GM19455 (cell line): Measurements from ENCODE around the gene KSR2.
"Not testable (repeated sequence)": the region's sequence is repeated elsewhere in the genome, so short reads cannot be mapped to it uniquely, and the experiment has no call there.

Experiments
- ATAC-seq: cut with Tn5 transposase; IDR thresholded peaks from one replicate; pipeline ENCODE4 v1.9.1; 2021; ENCODE audit not compliant: unreplicated experiment

The KSR2 gene

DNA sequence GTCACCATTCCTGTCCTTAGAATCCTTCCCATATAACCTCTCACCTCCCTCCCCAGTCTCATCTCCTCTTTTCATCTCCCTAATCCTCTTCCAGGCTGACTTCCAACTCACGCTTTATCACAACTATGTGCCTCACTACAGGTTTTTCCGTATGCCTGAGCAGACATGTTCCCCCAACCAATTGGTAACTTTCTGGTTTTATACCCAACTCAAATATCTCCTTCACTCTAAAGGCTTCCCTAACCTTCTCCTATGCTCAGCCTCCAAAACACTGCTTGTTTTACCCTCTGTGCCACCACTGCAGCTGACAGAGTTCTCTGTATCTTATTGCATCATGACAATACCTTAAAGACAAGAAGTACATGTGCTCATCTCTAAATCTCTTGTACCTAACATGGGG is 139.7 kb downstream of the KSR2 start:
- ATAC-seq, result no peak

DNA sequence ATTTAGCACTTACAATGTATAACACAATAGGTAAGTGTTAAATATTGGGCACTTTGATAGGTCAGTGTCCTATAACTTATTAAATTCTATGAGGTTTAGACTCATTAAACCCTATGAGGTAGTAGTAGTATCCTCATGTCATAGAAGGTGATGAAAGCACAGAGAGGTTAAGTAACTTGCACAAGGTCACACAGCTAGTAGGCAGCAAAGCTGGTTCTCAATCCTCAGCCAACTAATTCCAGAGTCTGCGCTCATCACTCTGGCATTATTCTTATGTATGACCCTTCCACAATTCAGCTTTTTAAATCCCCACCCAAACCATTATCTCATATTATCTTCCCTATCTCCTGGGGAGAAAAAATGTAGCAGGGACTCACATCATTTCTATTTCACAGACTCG is 141.1 kb downstream of the KSR2 start:
- no peak for ATAC-seq

DNA sequence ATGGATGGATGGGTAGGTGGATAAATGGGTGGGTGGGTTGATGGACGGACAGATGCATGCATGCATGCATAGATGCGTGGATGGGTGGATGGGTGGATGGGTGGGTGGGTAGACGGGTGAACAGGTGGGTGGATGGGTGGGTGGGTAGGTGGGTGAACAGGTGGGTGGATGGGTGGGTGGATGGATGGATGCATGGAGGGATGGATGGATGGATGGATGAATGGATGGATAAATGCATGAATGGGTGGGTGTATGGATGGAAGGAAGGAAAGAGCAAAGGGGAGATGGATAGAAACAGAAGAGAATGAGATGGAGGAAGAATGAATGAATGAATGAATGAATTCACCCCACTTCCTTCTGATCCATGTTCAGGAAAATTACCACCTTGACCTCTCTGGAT is 143.0 kb downstream of the KSR2 start:
- no peak for ATAC-seq

DNA sequence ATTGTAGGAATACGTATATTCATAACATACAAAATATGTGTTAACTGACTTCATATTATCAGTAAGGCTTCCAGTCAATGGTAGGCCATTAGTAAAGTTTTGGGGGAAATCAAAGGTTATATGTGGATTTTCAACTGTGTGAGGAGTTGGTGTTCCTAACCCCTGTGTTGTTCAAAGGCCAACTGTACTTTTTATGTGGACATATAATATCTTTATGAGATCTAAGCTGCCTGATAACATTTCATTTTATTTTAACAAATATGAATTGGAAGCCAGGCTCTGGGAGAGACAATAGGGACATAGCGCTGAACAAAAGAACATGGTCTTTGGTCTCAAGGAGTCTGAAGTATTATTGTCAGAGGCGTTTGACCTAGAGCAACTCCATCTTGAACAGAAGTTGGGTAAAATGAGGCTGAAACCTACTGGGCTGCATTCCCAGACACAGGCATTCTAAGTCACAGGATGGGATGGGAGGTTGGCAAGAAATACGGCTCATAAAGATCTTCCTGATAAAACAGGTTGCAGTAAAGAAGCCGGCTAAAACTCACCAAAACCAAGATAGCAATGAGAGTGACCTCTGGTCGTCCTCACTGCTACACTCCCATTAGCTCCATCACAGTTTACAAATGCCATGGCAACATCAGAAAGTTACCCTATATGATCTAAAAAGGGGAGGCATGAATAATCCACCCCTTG is 147.2 kb downstream of the KSR2 start:
- no peak for ATAC-seq

DNA sequence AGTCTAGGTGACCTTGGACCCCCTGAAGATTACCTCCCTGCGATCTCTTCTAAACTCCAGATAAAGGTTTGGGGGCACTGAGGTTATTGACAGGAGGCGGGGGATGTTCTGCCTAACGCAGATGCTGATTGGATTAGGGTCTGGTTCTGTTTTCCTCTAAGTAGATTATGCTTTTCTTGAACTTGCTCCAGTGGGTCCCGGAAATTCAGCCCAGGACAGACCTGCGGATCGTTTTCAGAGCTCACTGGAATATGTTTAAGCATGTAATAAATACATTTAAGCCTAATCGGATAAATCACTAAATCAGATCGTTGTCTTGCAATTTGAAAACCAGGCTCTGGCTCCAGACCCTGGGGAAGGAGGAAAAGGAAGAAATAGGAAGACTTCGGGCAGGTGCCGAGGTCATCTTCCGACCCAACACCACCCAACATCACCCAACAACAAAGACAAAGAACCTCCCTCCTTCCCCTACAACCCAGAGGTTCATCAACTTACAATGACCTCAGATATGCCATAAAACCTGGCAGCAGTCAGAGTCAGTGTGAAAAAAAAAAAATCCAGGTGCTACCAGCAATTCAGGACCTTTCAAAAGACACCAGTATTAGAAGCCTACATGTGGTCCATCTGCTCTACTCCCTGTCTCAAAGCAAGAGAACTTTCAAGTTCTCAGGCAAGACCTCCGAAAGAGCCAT is 148.4 kb downstream of the KSR2 start:
- no peak for ATAC-seq

DNA sequence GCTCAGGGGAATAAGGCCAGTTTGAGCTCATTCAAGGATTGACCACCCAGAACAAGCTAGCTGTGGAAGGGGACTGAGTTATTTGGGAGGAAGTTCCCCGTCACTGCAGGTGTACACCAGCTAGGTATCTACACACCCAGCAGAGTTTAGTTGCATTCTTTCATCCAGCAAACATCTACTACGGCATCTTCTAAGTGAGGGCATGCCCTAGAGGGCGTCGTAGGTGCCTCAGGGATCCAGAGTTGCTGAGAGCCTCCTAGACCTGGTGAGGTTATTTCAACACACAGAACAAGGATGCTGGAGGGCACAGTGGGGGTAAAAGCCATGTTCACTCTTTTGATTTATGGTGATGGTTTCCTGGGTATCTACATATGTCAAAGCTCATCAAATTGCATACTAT is 149.6 kb downstream of the KSR2 start:
- ATAC-seq, result no peak

DNA sequence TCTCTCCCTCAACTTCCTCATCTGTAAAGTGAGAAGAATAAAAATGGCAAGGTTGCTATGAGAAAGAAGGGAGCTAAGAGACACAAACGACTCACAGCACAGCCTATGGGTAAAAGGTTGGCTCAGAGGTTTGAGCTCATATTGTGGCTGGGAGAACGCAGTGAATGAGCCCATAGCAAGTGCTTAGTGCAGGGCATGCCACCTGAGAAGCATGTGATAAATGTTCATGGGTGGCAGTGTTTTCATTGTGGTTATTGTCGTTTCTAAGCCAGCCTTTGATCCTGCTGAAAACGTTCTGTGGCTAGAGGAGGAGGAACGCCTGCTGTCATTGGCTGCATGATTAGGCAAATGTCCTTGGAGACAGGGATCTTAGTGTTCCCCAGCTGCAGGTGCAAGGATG is 150.4 kb downstream of the KSR2 start:
- ATAC-seq, result no peak

DNA sequence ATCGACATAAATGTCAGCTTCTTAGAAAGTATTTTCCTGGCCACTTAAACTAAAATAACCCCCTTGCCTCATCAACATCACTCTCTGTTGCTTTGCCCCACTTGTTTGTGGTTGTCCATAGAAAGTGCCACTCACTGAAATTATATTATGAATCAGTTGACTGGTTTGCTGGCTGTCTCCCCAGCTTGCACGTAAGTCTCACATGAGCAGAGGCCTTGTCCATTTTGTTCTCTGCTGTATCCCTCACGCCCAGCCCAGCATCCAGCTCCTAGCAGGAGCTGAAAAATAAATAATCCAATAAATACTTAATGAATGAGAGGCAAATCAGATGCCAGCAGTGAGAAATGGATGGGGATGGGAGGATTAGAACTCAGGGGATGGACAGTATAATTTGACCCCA is 159.3 kb downstream of the KSR2 start:
- no peak for ATAC-seq

DNA sequence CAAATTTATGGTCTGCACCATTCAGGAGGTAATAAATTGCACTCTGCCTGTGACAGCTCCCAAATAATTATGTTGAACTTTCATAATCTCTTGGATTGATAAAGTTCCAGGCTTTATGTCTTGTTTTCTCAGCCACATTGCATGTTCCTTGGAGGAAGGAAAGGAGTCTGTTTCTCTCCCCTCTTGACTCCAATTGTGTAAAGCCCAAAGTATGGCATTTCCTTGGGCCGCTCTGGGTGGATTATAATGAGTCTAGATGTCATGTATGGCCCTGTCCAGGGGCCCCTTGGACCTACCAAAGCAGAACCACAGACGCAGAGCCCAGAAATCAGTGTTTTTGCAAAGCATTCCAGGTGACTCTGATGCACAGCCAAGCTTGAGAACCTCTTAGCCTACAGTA is 160.8 kb downstream of the KSR2 start:
- ATAC-seq, result no peak

DNA sequence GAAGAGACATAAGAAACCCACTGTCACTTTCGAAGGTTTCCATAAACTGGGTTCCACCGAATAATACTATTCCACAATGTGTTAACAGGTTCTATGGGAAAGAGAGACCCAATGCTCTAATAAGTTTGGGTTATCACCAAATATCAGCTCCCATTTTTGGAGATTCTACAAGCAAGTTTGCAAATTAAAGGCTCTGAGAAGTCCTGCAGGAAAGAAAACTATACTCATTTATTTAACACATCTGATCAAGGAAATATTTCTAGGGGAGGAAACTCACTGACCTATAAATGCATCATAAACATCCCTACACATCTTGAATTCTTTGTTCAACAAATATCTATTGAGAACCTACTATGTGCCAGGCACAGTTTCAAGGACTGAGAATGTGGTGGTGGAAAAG is 161.4 kb downstream of the KSR2 start:
- ATAC-seq, result no peak

DNA sequence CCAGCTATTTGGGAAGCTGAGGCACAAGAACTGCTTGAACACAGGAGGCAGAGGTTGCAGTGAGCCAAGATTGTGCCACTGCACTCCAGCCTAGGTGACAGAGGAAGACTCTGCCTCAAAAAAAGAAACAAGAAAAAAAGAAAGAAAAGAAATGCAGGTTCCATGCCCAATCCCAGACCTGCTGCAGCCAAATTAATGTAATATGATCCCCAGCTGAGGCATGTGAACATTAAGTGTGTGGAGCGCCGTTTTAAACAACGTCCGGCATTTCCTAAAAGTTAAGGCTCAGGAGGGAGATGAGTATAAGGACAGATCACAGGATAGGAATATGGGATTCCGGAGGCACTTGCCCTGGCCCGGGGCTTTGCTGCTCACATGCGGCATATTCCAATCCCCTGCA is 162.9 kb downstream of the KSR2 start:
- ATAC-seq, result no peak

DNA sequence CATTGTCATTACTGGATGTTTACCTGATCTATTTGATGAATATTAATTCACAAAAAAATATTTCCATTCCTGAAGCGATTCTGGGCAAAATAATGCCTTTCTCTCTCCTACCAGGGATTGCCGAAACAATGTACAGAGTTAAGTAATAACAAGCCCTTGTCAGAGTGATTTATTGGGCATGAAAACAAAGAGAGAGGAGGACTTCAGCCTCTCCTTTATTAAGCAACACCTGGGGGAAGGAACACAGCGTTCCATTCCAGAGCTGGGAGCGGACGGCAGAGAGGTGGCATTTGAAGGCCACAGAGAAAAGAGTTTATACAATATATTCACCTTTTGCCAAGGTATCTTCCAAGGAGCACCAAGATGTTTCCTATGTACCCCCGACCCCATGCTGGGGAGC is 165.8 kb downstream of the KSR2 start:
- no peak for ATAC-seq

DNA sequence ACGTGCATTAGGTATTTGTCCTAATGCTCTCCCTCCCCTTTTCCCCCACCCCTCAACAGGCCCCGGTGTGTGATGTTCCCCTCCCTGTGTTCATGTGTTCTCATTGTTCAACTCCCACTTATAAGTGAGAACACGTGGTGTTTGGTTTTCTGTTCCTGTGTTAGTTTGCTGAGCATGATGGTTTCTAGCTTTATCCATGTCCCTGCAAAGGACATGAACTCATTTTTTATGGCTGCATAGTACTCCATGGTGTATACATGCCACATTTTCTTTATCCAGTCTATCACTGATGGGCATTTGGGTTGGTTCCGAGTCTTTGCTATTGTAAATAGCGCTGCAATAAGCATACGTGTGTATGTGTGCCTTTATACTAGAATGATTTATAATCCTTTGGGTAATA is 168.1 kb downstream of the KSR2 start:
- ATAC-seq, result not testable (repeated sequence)

DNA sequence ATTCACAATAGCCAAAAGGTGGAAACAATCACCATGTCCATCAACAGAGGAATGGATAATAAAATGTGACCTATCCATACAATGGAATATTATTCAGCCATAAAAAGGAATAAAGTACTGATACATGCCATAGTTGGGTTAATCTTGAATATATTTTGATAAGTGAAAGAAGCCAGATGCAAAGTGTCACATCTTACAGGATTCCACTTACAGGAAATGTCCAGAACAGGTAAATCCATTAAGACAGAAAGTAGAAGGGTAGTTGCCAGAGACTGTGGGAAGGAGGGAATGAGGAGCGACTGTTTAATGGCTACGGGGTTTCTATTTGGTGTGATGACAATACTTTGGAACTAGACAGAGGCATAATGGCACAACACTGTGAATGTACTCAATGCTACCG is 171.6 kb downstream of the KSR2 start:
- no peak for ATAC-seq

DNA sequence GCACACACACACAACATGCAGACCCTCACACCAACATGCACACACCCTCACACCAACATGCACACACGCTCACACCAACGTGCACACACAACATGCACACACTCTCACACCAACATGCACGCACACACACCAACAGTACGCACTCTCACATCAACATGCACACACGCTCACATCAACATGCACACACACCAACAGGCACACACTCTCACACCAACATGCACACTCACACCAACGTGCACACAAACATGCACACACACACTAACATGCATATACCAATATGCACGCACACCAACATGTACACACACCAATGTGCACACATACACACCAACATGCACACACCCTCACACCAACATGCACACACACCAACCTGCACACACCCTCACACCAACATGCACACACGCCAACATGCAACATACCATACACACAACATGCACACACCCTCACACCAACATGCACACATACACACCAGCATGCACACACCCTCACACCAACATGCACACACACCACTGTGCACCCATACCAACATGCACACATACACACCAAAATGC is 175.8 kb downstream of the KSR2 start:
- ATAC-seq, result no peak

DNA sequence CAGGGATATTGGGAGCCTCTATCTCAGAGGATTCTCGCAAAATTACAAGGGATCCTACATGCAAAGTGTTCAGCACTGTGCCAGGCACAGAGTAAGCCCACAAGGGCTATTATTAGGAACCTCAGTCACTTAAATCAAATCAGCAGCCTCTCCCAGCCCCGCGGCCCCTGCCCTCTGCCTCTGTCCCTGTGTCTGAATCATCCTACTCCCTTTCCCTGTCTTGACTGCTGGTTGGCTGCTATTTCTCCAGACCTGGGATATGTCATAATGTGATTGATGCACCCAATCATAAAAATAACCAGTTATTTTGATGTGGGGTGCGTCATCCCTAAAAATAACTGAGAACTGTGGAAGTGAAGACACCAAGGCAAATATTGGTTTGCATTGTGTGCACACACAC is 176.3 kb downstream of the KSR2 start:
- ATAC-seq, result no peak

DNA sequence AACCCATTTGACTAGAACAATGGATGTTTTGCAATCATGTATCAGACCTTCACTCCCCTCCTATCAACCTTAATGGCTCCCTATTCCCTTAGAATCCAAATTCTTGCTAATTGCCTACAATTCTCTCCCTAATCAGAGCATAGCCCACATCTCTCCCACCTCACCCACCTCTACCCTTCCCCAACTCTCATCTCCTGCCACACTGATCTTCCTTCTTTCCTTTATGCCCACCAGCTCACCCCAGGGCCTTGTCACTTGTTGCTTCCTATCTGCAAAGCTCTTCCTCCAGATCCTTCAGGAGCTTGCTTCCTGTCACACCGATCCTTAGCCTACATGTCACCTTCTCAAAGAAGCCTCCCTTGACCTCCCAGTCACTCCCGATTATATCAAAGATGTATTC is 177.8 kb downstream of the KSR2 start:
- ATAC-seq, result no peak

DNA sequence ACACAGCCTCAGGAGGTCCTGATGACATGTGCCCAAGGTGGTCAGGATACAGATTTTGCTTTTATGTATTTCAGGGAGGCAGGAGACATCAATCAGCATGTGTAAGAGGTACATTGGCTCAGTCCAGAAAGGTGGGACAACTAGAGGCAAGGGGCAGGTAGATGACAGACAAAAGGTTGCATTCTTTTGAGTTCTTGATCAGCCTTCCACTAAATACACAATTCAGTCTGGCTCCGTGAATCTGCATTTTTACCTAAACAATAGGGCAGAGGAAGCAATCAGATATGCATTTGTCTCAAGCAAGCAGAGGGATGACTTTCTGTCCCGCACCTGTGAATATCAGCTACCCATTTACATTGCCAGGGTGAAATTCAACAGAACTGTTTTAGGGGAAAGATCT is 178.6 kb downstream of the KSR2 start:
- no peak for ATAC-seq

DNA sequence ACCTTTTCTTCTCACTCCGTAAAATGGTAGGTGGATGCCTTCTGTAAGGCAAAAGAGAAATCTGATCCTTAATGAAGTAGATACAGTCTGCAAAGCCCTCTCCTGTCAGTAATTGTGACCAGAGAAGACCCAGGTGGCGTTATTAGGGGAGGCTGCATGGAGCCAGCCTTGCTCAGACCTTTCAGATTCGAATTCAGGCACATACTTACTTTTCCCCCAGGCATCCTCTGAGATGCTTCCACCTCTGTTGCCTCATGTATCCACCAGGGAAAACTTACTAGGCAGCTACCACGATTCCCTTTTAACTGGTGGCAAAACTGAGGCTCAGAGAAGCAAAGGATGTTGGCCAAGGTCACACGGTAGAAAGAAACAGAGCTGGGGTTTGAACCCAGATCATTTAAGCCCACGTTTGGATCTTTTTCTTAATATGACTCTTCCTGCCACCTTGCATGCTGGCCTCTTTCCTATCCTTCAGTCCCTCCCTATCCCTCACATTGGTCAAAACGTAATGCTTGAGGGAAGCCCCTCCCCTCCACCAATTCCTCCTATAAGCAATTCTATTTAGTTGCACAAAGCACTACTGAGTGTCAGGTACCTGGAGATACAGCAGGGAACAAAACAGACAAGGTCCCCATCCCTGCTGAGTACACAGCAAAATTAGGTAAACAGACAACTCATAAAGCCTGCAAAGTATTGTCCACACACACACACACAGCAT is 179.4 kb downstream of the KSR2 start:
- ATAC-seq, result no peak

DNA sequence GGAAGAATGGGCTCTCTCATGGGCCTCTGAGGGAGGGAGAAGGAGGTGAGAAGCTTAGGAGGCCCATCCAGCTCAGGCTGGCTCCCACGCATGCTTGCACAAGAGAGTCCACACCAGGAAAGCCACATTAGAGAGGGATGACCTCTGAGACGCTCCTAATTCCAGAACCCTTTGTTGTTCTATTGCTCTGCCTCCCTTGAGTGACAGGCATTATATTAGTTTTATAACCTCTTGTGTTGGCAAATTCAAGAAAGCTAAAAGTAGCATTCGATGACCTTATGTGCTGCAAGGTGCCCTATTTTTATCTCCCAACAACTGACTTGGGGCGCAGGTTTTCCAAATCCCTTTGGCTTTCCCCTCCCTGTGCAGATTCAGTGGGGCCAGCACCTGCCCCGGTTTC is 190.1 kb downstream of the KSR2 start:
- ATAC-seq, result no peak

DNA sequence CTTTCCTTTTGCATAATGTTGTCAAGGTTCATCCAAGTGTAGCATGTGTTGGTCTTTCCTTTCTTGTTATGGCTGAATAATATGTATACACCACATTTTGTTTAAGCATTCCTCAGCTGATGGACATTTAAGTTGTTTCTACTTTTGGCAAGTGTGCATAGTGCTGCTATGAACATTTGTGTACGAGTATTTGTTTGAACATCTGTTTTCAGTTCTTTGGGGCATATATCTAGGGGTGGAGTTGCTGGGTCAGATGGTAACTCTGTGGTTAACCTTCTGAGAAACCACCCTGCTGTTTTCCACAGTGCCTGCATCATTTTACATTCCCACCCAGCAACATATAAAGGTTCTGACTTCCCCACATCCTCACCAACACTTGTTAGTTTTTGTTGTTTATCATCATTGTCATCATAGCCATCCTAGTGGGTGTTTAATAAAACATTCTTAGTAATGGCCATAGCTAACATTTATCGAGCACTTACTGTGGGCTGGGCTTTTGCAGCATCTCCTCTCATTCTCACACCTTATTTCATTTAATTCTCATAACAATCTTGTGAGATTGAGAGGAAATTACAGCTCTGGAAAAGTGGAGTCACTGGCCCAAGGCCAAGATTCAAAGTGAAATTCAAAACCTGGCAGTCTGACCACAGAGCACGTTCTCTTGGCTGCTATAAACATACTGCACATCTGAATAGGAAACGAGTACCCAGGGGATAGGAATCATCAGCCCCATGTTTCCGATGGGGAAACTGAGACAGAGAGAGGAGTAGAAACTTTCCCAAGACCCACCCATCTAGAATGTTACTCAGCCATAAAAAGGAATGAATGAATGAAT is 193.6 kb downstream of the KSR2 start:
- ATAC-seq, result no peak
